IPS-NIHi11 (cell line): ENCODE measurements around the gene FOS.
A peak's percentile ranks its signal among the peaks of the same experiment; 100 is the strongest.
"Not testable (repeated sequence)": the region's sequence is repeated elsewhere in the genome, so short reads cannot be mapped to it uniquely, and the experiment has no call there.

Experiments used
- DNase-seq: peaks from one replicate; pipeline ENCODE4 v3.0.0; 2012; ENCODE audit warnings: mixed read lengths, low spot score

Gene FOS

GRCh38 chr14:75294649-75295033 lies 16.0 kb downstream of the FOS start:
- peak; percentile 23 for DNase-seq

GRCh38 chr14:75295061-75295461 lies 16.4 kb downstream of the FOS start:
- peak; percentile 46 for DNase-seq

DNA sequence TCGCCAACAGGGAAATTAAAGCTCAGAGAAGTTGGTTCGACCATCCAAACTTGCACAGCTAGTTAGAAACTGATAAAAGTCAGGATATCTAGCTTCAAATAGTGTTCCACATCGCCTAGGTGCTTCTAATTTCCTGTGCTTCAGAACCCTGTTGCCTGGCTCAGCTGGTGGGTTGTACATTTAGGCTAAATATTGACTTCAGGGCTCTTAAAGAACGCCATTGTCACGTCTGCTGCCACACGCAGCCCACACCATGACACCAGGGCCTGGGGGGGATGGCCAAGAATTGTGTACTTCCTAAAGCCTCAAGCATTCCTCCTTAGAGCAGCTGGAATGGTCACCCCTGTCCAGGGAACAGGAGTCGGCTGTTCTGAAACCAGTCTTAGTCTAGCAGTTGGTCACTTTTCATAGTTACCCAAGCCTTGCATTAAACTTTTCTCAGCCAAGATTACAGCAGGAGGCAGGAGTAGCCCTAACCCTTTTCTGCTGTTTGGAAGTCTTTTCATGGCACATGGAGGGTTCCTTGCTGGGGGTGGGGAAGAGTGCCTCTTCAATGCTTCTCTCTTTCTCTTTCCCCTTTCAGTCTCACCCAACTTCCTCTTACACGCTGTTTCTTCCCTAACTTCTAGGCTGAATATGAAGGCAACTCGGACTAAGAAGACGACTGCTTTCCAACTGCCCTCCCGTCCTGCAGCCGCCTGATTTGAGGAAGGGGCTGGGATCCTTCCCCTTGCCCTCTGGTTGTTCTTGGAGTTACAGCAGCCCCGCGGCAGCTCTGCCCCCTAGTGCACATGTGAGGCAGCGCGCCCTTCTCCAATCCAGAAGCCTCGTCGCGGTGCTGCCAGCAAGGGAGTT lies 17.1 kb downstream of the FOS start:
- DNase-seq: peak; percentile 81

DNA sequence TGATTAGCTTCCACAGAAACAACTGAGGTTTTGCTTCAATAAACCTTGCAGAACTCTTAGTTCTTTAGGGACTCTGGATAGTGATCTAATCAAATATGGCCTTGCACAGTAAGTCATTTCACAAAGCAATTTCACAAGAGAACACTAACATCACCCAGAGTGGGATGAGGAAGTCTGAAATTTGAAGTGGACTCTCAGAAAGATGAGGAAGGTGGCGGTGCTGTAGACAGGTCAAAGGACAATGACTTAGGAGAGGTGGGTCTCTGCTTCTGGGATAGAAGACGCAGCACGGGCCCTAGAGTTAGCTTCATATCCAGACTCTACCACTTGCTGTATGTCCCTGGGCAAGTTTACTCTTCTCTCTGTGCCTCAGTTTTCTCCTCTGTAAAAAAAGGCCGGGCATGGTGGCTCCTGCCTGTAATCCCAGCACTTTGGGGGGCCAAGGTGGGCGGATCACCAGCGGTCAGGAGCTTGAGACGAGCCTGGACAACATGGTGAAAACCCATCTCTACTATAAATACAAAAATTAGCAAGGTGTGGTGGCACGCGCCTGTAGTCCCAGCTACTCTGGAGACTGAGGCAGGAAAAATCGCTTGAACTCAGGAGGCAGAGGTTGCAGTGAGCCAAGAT lies 18.9 kb downstream of the FOS start:
- DNase-seq: no peak

GRCh38 chr14:75298187-75298965 lies 19.7 kb downstream of the FOS start:
- DNase-seq: no peak

GRCh38 chr14:75299059-75299458 lies 20.4 kb downstream of the FOS start:
- DNase-seq: no peak

GRCh38 chr14:75299576-75299975 lies 20.9 kb downstream of the FOS start:
- DNase-seq: no peak

DNA sequence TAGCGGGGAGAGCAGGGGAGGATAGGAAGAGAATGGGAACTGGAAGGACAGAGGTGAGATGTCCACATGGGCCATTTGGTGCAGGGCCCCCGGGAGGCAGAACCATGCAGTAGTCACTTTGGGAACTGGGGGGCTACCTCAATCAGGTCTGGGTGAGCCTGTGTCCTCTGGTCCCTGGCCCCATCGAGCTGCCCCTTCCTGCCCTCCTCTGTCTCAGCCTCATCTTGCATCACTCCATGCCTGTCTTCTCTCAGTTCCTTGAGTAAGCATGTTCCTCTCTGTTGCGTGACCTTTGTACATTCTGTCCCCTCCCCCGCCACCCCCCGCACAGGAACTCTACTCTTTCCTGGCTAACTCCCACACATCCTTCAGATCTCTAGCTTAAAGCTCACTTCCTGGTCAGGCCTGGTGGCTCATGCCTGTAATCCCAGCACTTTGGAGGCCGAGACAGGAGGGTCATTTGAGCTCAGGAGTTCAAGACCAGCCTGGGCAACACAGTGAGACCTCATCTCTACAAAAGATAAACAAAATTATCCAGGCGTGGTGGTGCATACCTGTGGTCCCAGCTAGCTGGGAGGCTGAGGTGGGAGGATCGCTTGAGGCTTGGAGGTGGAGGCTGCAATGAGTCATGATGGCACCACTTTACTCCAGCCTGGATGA lies 23.2 kb downstream of the FOS start:
- DNase-seq: no peak

DNA sequence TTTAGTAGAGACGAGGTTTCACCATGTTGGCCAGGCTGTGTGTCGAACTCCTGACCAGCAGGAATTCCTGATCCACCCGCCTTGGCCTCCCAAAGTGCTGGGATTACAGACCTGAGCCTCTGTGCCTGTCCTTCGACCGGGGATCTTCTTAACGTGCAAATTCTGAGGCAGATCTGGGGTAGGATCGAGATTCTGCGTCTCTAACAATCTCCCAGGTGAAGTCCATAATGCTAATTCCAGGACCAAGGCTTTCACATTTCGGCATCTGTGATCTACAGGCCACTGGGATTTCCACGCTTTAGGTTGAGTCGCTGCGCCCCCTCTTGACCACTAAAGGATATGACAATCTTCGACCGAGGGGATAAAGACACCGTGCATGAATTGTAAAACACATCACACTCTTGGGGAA lies 24.8 kb downstream of the FOS start:
- DNase-seq: peak; percentile 75

- not testable (repeated sequence) for DNase-seq
Observed at GRCh38 chr14:75306410-75306809, 27.8 kb downstream of the FOS start.

DNA sequence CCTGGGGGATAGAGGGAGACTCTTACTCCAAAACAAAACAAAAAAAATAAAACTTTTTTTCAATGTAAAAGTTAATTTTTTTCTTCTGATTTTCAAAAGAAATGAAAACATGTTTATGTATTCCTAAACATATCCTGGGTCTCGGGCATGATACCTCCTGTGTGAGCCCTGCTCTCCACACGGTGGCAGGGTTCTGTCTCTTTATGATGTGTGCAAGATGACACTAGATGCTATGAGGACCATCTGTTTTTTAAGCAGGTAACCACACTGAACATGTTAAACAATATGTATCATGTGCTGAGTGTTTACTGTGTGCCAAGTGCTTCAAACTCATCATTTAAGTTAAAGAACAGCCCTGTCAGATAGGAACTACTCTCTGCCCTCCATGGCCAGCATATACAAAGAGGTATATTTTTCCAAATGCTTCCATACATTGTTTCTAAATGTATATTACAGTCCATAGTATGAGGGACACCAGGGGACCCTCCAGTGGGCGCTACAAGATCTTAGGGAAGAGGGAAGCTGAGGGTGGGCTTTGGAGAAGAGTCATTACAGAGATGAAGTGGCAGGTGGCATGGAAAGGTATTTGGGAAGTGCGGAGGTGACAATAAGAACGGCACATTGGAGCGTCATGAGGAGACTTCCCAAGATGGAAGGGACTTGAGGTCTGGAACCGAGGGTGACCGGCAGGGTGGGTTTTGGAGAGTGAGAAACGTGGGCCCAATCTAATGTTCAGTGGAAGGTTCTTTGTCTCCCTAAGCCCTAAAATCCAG lies 28.5 kb downstream of the FOS start:
- DNase-seq: peak; percentile 37

- peak; percentile 71 for DNase-seq
Observed at GRCh38 chr14:75307700-75308379, 29.2 kb downstream of the FOS start.

GRCh38 chr14:75308991-75309390 lies 30.4 kb downstream of the FOS start:
- not testable (repeated sequence) for DNase-seq

GRCh38 chr14:75309561-75309960 lies 30.9 kb downstream of the FOS start:
- not testable (repeated sequence) for DNase-seq

DNA sequence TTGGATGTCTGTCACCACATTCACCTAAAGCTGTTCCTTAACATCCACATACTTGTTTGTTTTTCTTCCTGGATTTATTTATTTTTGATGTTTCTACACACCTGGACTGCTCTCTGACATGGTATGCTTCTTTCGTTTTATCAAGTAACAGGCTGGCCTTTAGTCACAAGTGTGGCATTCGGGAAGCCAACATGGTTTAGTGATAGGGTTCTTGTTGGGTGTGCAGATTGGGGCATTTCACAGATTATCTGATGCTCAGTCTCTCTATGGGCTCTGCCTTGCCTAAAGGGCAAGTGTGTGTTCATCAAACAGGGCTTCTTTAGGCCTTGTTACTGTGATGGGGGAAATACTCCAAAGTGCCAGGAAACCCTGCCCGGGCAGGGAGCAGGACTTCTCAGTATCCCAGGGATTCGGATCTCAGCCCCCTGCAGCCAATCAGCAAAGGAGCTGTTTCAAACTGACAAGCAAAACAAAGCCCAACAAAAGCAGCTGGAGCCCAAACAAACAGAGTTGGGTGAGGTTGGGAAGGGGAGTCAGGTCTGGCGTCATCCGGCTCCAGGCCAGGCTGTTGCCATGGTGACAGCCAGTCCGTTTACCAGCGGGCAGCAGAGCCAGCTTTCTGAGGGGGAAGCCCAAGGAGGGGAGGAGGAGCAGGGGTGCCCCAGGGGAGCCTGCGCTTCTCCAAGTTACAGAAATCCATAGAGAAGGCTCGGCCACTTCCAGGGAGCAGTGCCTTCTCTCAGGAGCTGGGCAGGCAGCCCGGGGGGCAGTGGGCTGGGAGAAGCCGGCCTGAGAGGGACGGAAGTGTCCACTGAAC lies 31.9 kb downstream of the FOS start:
- DNase-seq: peak; percentile 81

DNA sequence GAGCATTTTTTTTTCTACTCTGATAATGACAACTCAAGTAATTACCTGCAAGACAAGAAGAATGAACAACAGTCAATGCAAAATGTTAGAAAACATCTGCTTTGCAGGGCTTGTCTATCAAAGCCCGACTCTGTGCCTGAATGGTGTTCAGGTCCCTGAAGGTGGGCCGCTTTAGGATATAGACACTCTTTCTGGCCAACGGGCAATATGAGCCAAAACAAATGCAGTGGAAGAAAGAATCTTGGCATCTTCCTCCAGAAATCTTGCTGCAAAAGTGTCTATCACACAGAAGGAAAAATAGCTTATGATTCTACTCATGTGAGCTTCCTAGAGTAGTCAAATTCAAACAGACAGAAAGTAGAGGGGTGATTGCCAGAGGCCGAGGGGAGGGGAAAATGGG lies 32.7 kb downstream of the FOS start:
- no peak for DNase-seq

DNA sequence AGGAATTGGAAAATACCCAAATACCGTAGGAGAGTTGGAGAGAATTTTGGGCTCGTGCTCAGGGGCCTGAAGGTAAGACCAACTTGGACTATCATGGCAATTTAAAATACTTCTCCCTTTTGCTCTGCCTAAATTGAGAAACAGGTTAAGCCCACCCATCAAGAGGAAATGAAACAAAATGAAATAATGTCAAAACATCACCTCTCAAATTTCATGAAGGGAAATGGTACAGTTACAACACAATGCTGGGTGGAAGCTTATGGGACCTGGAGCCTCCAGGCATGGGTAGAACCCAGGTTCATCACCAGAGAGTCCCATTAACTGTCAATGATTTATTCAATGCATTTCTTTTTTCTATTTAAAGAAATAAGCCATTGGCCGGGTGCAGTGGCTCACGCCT lies 33.7 kb downstream of the FOS start:
- no peak for DNase-seq

- DNase-seq: no peak
Observed at GRCh38 chr14:75313294-75313693, 34.7 kb downstream of the FOS start.

GRCh38 chr14:75315144-75315543 lies 36.5 kb downstream of the FOS start:
- no peak for DNase-seq

GRCh38 chr14:75317148-75317547 lies 38.5 kb downstream of the FOS start:
- DNase-seq: no peak
